NCI-H510A treated with DMSO at 0.1 percent for 48 hours (cell line): ENCODE measurements around the gene TMEM200C.
"Not testable (repeated sequence)": the region's sequence is repeated elsewhere in the genome, so short reads cannot be mapped to it uniquely, and the experiment has no call there.

Experiments
- DNase-seq: peaks from one replicate; lab custom pipeline; 2025; lab: John Stamatoyannopoulos, UW

The TMEM200C gene

GRCh38 chr18:5891854-5892215 lies 3.5 kb downstream of the TMEM200C start:
- no peak for DNase-seq

GRCh38 chr18:5891184-5891853 lies 4.0 kb downstream of the TMEM200C start:
- no peak for DNase-seq

- no peak for DNase-seq
These were observed 4.8 kb downstream of the TMEM200C start for GRCh38 chr18:5890331-5891183.

GRCh38 chr18:5885361-5885760 lies 10.0 kb downstream of the TMEM200C start:
- no peak for DNase-seq

GRCh38 chr18:5884375-5884774 lies 10.9 kb downstream of the TMEM200C start:
- DNase-seq: no peak

GRCh38 chr18:5879479-5879882 lies 15.8 kb downstream of the TMEM200C start:
- DNase-seq: peak; percentile 58

- no peak for DNase-seq
These were observed 18.4 kb downstream of the TMEM200C start for GRCh38 chr18:5876891-5877290.

- DNase-seq: no peak
These were observed 21.0 kb downstream of the TMEM200C start for GRCh38 chr18:5874336-5874735.

GRCh38 chr18:5872886-5873285 lies 22.4 kb downstream of the TMEM200C start:
- DNase-seq: no peak

GRCh38 chr18:5871426-5871825 lies 23.9 kb downstream of the TMEM200C start:
- DNase-seq: no peak

- peak; percentile 90 for DNase-seq
These were observed 27.0 kb downstream of the TMEM200C start for GRCh38 chr18:5868218-5868854.

GRCh38 chr18:5865521-5865920 lies 29.8 kb downstream of the TMEM200C start:
- DNase-seq: no peak

GRCh38 chr18:5862127-5862526 lies 33.2 kb downstream of the TMEM200C start:
- DNase-seq: not testable (repeated sequence)

- no peak for DNase-seq
These were observed 38.1 kb downstream of the TMEM200C start for GRCh38 chr18:5857180-5857579.

GRCh38 chr18:5853253-5853652 lies 42.1 kb downstream of the TMEM200C start:
- DNase-seq: no peak

- DNase-seq: peak; percentile 56
These were observed 43.3 kb downstream of the TMEM200C start for GRCh38 chr18:5851998-5852397.

- no peak for DNase-seq
These were observed 52.7 kb downstream of the TMEM200C start for GRCh38 chr18:5842653-5843052.

- peak; percentile 36 for DNase-seq
These were observed 53.8 kb downstream of the TMEM200C start for GRCh38 chr18:5841518-5841917.

- no peak for DNase-seq
These were observed 54.8 kb downstream of the TMEM200C start for GRCh38 chr18:5840547-5840946.

GRCh38 chr18:5840025-5840424 lies 55.3 kb downstream of the TMEM200C start:
- no peak for DNase-seq

GRCh38 chr18:5839102-5839501 lies 56.2 kb downstream of the TMEM200C start:
- DNase-seq: no peak
